Fibroblast of gingiva (primary cell): Measurements from ENCODE around the gene DPPA3.
"Not testable (repeated sequence)": the region's sequence is repeated elsewhere in the genome, so short reads cannot be mapped to it uniquely, and the experiment has no call there.

Experiments
- DNase-seq: peaks from one replicate; pipeline ENCODE4 v3.0.0-alpha.2; 2011; ENCODE audit warnings: low read depth

The DPPA3 gene

GRCh38 chr12:7711133-7711532 is at the start of gene DPPA3:
DPPA3 (plus strand) TSS chr12:7711433; CDS start chr12:7711571, 138 bp downstream.
- no peak for DNase-seq

DNA sequence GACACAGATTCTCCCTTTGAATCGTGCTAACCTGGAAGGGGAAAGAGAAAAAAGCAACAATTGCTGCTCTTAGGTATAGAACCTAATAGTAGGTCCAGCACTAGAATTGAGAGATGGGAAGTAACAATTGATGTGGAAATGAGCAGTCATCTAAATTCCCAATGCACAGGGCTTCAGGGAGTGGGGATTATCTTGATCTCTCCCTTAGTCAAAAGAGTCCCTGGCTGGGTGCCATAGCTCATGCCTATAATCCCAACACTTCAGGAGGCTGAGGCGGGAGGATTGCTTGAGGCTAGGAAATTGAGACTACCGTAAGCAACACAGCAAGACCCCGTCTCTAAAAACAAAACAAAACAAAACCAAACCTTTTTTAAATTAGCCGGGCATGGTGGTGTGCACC is 49.5 kb upstream of the DPPA3 start:
- DNase-seq = no peak

GRCh38 chr12:7666595-7666994 is 44.6 kb upstream of the DPPA3 start:
- DNase-seq = no peak

DNA sequence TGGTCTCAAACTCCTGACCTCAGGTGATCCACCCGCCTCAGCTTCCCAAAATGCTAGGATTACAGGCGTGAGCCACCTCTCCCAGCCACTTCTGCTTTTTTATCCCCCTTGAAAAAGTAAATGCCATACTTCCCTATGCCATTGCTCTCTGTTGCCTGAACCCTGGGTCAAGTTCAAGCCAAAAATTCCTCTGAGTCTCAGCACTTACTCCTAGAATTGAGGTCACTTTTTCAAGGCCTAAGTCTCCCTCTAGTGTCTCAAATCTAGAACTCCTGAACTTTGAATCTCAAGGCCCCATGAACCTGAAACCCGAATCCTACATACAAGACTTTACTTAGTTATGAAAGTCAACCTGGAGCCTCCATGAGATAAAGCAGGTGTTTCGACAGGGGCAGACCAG is 44.1 kb upstream of the DPPA3 start:
- DNase-seq = no peak

DNA sequence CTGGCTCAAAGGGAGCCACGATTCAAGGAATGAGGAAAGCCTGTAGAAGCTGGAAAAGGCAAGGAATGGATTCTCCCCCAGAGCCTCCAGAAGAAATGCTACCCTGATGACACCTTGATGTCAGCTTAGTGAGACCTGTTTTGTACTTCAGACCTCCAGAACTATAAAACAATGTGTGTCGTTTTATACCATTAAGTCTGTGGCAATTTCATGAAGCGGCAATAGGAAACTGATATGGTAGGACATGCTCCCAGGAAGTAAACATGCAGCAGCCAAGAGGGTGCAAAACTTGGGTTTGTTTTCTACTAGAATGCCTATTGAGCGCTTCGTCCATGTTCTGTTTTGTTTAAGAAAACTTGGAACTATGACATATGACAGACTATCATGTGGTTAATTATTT is 43.1 kb upstream of the DPPA3 start:
- no peak for DNase-seq

GRCh38 chr12:7675455-7675854 is 35.8 kb upstream of the DPPA3 start:
- DNase-seq = not testable (repeated sequence)

DNA sequence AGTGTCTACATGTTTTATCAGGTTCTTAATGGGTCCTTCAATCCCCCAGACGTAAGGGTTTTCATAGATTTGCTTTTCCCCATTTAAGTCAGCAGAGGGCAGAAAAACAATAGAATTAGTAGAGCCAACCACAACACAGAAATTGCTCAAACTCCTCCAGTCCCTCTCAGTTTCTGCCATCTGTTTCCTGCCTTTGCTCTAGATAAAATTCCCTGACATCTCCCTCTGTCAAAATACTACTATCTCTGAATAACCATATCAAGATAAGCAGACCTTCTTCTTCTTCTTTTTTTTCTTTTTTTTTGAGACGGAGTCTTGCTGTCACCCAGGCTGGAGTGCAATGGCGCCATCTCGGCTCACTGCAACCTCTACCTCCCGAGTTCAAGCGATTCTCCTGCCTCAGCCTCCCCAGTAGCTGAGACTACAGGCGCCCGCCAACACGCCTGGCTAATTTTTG is 33.8 kb upstream of the DPPA3 start:
- DNase-seq = peak; percentile 4

DNA sequence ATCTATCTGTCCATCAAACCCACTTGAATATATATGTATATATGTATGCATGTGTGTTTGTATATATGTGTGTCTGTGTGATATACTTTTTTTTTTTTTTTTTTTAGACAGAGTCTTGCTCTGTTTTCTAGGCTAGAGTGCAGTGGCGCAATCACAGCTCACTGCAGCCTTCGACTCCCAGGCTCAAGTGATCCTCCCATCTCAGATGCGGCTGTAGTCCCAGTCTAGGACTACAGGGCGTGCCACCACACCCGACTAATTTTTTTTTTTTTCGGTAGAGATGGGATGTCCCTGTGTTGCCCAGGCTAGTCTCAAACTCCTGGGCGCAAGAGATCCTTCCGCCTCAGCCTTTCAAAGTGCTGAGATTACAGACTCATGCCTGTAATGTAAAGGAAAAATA is 32.5 kb upstream of the DPPA3 start:
- DNase-seq = no peak

GRCh38 chr12:7679251-7680045 is 31.8 kb upstream of the DPPA3 start:
- DNase-seq = no peak

- DNase-seq = no peak
Observed at GRCh38 chr12:7681535-7681934, 29.7 kb upstream of the DPPA3 start.

DNA sequence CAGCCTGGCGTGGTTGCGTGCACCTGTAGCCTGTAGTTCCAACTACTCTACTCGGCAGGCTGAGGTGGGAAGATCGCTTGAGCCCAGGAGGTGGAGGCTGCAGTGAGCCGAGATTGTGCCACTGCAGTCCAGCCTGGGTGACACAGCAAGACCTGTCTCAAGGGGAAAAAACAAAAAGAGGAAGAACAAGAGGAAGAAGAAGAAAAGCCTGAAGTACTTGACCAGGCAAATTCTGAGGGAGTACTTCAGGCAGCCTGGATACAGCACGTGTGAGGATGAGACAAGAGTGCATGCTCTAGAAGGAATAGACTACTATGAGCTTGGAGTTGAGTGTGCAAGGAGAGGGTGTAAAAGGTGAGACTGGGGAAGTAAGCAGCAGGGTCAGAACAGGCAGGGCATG is 17.4 kb upstream of the DPPA3 start:
- no peak for DNase-seq

GRCh38 chr12:7694556-7695236 is 16.5 kb upstream of the DPPA3 start:
- DNase-seq = no peak

DNA sequence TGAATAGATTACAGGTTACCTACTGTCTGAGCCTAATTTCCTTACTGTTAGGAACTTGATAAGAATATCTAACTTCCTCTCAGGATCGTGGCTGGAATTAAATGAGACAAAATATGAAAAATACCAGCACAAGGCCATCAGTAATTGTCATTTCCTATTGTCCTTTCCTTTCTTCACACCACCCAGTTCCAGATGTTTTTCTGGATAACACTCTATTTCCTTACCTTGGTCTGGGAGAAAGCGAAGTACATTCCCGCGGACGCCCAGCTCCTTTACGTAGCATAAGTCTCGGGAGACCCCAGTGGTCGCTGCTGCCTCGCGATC is 16.0 kb upstream of the DPPA3 start:
- DNase-seq = no peak

DNA sequence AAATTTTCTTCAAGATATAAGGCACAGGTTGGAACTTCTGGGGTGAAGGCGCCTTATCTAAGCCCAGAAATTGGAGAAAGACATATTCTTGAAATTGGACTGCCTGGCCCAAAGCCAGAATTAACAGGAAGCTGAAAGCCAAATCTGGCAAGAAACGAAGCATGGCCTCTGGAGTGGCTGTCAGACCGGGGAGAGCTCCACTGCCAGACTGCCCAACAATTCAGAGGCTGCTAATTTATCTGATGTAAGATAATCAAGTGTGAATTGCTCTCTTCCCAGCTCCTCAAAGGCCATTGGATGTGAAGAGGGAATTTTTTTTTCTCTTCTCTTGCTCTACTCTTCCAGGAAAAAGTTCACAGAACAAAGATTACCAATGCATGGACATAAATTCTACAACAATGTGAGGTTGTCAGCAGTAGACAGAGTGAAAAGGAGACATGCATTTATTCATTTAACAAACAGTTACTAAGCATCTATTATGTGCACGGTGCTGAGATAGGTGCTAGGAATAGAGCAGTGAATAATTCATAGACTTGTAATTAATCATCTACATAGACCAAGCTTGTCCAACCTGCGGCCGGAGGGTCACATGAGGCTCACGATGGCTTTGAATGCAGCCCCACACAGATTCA is 15.6 kb upstream of the DPPA3 start, which contains the start of gene GDF3:
Gene GDF3, minus strand, starts transcription at position 210 of the 632 bp plus-strand sequence. Its CDS starts 47 bp downstream, at position 163.
- DNase-seq = no peak

DNA sequence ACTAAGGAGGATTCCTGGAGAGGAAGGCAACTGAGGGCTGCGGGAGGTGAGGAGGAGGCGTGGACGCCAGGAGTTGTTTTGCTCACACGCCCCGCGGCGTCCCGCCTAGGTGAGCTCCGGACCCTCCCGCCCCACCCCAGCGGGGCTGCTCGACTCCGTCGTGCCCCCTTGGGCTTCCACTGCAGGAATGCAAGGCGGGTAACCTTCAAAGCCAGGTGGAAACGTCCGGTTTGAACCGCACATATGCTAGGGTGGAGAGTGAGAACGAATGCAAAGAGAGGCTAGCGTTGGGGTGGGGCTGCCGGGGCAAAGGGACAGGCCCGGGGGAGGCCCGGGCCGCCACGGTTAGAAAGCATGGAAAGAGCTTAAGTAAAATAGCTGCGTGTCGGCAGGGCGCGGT is 5.4 kb upstream of the DPPA3 start:
- DNase-seq = no peak

DNA sequence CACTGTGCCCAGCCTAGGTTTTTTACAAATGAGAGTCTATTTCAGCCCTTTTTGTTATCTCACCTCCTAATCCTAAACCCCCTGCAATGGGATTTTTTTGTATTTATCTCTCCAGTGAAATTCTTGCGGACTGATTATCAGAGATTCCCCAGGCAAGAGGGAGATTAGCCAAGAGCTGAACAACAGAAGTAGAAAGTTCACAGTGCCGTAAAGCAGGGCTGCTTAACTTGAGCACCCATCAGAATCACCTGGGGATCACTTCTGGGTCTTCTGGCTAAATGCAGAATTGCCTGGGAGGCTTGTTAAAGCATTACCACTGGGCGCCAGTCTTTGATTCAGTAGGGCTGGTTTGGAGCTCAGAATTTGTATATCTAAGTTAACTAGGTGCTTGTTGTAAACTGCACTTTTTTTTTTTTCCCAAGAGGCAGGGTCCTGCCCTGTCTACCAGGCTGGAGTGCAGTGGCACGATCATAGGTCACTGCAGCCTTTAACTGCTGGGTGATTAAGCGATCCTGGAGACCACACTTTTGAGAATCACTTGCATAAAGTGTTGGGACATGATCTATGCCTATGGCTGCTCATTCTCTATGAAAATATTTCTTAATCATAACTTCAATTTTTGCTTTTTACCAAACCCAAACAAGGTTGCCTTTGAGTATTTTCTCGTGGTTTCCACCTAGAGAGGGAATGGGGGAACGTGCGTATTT is 1.1 kb upstream of the DPPA3 start:
- DNase-seq = no peak

- no peak for DNase-seq
Observed at GRCh38 chr12:7712841-7713442, 1.7 kb downstream of the DPPA3 start.

GRCh38 chr12:7716381-7716780 is 5.1 kb downstream of the DPPA3 start:
- no peak for DNase-seq

GRCh38 chr12:7719946-7720730 is 8.9 kb downstream of the DPPA3 start:
- no peak for DNase-seq

GRCh38 chr12:7723926-7724325 is 12.7 kb downstream of the DPPA3 start:
- DNase-seq = no peak

GRCh38 chr12:7729746-7730145 is 18.5 kb downstream of the DPPA3 start:
- no peak for DNase-seq
